GM12864 (cell line): Measurements from ENCODE around the gene ASB2.

ENCODE experiments used
- DNase-seq: peaks from one replicate; pipeline ENCODE4 v3.0.0-alpha.2; 2011; ENCODE audit warnings: low read depth
- H3K4me3 ChIP-seq: 2 replicates; pipeline ENCODE4 v1.5.1; 2011; ENCODE audit warnings: mild to moderate bottlenecking, low read depth, low read length, control low read depth
- TF ChIP-seq, protein P1 (sequence below): IDR thresholded peaks from 2 replicates; pipeline ENCODE4 v1.5.1; 2011; ENCODE audit warnings: low read depth, mild to moderate bottlenecking, moderate library complexity, low read length, control low read depth, inconsistent platforms; ENCODE audit errors: missing control alignments

ASB2 gene

DNA sequence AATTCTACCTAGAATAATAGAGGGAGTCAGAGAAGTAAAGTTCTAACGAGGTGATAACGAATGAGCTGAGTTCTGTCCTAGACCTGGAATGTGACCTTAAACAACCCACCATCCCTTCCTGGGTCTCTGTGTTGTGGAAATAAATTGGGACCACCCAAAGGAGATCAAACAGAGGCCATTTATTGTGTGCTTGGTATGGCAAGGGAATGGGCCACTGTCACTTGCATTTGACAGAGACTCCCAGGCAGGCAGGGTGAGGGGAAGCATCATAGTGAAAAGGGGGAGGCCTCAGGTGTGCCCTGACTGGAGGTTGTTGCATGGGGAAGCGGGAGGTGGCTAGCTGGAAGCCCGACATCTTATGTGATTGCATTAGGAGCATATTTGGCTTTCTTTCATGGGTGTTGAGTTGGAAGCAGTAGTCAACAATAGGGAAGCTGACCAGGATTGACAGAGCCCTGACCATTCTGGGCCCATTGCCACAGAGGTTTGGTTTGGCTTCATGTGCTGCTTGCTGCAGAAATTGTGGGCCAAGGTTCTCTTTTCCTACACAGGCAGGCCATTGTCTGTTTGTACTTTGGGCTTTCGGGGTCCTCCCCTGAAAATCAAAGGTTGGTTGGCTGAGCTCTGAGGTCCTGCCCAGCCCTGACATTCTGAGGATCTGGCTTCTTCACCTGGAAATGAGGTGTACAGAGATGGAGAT, 66.8 kb downstream of the ASB2 start:
- no peak overlapping the region for H3K4me3 ChIP-seq
- TF ChIP-seq, protein P1, sequence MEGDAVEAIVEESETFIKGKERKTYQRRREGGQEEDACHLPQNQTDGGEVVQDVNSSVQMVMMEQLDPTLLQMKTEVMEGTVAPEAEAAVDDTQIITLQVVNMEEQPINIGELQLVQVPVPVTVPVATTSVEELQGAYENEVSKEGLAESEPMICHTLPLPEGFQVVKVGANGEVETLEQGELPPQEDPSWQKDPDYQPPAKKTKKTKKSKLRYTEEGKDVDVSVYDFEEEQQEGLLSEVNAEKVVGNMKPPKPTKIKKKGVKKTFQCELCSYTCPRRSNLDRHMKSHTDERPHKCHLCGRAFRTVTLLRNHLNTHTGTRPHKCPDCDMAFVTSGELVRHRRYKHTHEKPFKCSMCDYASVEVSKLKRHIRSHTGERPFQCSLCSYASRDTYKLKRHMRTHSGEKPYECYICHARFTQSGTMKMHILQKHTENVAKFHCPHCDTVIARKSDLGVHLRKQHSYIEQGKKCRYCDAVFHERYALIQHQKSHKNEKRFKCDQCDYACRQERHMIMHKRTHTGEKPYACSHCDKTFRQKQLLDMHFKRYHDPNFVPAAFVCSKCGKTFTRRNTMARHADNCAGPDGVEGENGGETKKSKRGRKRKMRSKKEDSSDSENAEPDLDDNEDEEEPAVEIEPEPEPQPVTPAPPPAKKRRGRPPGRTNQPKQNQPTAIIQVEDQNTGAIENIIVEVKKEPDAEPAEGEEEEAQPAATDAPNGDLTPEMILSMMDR, result no peak
- DNase-seq, result no peak

DNA sequence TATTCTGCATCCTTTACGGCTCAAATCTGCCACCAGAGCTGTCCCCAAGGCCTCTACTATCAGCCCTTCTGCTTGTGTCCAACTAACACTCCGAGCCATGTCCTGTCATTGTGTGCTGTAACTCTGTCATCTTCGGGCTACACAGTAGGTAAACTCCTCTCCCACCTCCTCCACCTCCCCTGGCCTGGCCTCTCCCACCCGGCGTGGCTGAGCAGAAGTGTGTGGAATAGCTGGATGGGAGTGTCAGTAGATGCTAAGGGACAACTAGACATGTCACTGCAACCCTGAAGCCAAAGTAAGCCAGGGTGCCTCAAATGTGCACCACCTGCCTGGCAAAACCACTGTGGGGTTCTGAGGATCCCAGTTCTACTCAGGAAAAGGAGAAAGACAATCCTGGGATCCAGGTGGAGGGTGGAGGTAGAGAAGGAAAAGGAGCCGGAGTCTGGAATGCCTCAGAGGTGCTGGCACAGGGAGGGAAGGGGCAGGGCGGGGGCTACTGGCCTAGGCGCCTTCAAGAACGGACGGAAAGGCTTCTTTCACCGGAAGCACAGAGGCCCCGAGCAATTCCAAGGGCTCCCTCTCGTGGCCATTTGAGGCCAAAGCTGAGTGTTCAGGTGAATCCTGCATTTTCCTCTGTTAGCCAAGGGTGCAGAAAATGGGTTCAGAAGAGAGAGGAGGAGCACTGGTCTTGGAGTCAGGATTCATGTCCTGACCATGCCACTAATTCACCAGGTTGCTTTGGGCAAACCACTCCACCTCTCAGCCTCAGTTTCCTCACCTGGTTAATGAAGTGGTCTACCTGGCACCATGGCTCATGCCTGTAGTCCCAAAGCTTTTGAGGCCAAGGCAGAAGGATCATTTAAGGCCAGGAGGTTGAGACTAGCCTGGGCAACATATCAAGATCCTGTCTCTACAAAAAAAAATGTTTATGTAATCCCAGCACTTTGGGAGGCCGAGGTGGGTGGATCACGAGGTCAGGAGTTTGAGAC, 69.7 kb downstream of the ASB2 start:
- no peak overlapping the region for H3K4me3 ChIP-seq
- DNase-seq, result peak; percentile 30
- TF ChIP-seq, protein P1, result peak; percentile 95

DNA sequence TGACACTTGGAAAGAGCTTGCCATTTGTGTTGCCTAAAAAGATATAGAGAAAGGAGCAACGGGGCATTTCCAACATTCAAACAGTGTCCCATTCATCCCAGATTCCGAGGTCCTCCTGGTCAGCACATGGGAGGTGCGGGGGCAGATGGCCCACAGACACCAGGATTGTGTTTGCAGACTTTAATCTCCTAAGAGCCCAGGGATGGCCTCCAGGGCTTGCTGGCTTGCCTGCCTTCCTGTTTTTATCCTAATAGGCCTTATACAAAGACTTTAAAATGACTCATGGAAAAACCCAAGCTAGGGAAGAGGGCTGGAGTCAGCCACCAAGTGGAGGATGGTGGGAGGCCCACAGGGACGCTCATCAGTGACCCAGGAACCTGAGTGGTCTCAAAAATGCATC, 70.7 kb downstream of the ASB2 start:
- H3K4me3 ChIP-seq, result no peak overlapping the region
- TF ChIP-seq, protein P1, result no peak
- DNase-seq, result no peak

DNA sequence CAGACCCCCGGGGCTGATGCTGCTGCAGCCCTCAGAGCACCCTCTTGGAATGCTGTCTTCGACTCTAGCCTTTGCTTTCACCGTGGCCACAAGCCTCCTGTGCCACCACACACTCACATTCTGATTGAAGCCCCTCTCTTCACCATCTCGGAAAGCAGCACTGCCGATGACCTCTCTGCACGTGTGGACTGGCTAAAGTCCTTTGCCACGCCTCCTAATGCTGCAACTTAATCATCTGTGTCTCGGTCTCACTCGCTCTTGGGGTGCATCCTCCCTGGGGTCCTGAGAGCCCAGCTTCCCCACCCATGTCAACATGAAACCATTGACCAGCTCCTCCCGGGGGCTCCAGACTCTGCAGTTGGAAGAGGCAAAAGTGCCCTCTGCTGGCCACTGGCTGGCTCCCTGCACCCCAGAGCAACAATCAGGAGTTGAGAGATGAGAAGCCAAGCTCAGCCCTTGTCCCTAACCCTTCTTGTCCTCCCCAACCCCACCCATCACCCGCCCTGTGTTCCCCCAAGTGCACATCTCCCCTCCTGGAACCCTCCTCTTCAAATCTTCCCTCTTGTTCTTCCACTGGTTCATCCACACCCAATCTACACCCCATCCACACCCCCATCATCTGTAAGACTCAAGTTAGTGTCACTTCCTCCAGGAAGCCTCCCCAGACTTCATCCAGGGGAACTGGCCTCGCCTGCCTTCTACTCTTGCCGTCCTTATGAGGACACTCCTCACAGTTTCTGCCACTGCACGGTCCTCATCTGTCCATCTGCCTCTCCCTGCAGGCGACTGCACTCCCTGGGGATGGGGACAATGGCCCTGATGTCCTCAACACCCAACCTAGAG, 72.8 kb downstream of the ASB2 start:
- no peak overlapping the region for H3K4me3 ChIP-seq
- TF ChIP-seq, protein P1, result peak; percentile 30
- DNase-seq, result no peak

DNA sequence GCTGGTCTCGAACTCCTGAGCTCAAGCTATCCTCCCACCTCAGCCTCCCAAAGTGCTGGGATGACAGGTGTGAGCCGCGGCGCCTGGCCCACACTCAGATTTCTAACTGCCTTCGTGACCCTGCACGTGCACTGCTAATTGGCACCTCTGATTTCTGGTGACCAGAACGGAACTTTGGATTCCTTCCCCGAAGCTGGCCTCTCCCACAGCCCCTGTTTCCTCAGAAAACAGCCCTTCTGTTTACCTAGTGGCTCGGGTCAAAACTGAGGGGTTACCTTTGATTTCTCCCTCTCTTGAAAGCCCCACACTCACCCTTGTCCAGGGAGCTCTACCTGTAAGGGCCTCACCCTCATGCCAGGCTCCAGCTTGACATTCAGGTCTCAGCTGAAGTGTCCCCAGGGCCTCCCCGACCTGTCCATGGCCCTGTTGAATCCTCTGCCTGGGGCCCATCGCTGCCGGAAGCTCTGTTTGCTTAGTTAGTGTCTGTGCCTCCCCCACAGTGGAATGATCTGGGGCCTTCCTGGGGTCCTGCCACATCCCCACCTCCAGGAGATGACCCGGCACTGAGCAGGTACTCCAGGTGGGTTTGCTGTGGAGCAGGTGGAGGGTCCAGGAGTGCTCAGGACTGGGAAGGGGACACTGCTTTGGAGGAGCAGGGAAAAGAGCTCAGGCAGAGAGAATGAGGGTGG, 73.6 kb downstream of the ASB2 start:
- TF ChIP-seq, protein P1, result no peak
- no peak overlapping the region for H3K4me3 ChIP-seq
- no peak for DNase-seq

DNA sequence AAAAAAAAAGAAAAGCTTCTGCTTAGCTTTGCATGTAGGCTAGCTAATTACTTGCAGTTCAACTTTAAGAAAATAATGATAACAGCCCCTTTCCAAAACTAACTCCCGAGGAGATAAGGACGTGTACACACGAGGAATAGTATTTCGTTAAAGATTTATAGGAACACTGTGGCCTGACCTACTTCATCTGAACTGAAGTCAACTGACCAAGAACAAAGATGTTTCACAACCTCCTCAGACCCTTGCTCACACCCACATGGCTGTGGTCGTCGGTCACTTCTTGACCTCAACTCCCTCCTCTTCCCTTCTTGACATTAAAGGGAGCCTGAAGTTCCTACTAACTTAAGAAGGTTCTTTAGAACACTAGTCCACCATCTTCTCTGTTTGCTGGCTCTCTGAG, 74.6 kb downstream of the ASB2 start:
- no peak overlapping the region for H3K4me3 ChIP-seq
- no peak for DNase-seq
- TF ChIP-seq, protein P1, result no peak
